22Rv1 (cell line): Measurements from ENCODE around the gene PUS1.

Source experiments
- H3K27ac ChIP-seq: fragments of 450-650 bp; 2 replicates; pipeline ENCODE4 v1.5.1; 2017
- CTCF ChIP-seq: fragments of 450-650 bp; IDR thresholded peaks from 2 replicates; pipeline ENCODE4 v1.5.1; 2017; ENCODE audit warnings: mild to moderate bottlenecking
- ZFX ChIP-seq: fragments of 450-650 bp; IDR thresholded peaks from 2 replicates; pipeline ENCODE4 v1.6.1; 2017; ENCODE audit warnings: antibody characterized with exemption, borderline replicate concordance

The PUS1 gene

GRCh38 chr12:131919366-131920156 is 9.5 kb upstream of the PUS1 start:
- TF ChIP-seq CTCF (no peak), ZFX (no peak)
- H3K27ac ChIP-seq = no peak overlapping the region

GRCh38 chr12:131920157-131920508 is 8.9 kb upstream of the PUS1 start:
- no peak for TF ChIP-seq ZFX
- no peak for TF ChIP-seq CTCF

DNA sequence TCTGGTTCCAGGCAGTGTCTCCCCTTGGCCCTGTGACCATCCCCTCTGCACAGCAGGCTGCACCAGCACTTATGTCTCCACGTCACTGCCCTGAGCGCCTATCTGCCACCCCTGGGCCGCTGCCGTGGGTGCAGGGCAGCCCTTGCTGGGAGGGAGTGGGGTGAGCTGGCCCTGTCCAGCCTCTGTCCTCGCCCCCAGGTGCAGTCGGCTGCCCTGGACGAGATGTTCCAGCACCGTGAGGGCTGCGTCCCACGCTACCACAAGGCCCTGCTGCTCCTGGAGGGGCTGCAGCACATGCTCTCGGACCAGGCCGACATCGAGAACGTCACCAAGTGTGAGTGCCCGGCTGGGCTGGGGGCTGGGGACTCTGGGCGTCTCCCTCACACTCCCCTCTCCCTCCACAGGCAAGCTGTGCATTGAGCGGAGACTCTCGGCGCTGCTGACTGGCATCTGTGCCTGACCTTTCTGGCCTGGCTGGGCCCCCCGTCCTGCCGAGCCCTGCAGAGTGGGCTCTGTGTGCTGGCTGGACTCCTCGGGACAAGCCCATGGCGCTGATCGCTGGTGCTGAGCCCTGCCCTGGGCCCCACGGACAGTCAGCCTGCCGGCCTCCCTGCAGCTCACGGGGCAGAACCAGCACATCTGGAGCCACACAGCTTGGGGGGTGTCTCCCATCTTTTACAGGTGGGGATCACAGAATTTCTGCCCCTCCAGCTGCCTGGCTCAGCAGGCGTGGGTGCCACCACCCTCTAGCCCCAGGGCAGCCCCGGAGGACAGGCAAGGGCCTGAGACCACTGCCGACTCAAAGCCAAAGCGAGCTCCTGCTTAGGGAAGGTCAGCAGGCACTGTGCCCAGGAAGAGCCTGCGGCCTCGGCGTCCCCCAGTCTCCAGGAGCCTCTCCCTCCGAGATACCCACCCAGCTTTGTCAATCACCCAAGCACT is 7.9 kb upstream of the PUS1 start:
- H3K27ac ChIP-seq = no peak overlapping the region
- TF ChIP-seq ZFX = no peak
- TF ChIP-seq CTCF = no peak

More at GRCh38 chr12:131920157-131920508, 8.9 kb upstream of the PUS1 start:
- H3K27ac ChIP-seq = no peak overlapping the region

DNA sequence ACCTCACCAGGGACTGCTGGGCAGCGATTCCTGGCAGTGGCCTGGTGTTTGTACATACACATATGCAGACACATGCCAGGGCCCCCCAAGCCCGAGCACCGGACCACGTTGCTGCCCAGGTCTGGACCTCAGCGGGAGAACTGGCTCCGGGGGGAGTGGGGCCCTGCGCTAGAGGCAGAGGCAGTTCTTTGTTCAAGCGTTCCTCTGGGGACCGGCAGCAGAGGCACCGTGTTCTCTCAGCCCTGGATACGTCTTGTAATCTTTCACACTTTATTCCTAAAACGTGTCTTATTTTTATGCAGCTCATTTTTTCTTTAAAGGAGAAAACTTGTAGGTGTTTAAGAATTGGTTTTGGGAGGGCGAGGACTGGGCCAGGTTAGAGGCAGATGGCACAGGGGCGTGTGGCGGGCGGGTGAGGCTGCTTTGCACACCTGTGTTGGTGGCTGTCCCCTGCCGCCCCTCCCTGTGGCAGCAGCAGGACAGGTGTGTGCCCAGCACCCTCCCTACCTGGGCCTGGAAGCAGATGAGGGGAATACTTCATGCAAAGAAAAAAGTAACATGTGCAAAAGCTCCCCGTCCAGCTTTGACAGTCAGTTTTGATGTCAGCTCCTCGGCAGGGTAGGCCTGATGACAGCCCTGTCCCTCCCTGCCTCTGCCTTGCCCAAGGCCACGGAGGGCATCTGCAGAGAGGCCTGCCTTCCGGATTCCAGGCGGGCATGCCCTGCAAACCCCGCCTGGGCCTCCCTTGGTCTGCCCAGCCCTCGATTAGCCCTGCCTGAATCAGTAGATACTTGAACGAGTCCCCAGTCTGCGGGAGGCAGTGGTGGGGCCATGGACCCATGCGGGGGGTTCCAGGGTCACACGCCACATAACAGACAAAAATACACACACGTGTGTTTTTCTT is 7.0 kb upstream of the PUS1 start:
- no peak for TF ChIP-seq ZFX
- no peak for TF ChIP-seq CTCF
- H3K27ac ChIP-seq = peak overlapping the region; percentile 26; the same call in 1 of the 2 replicates

GRCh38 chr12:131922772-131923171 is 6.3 kb upstream of the PUS1 start:
- H3K27ac ChIP-seq = peak overlapping the region; percentile 26; the same call in 1 of the 2 replicates
- no peak for TF ChIP-seq CTCF
- TF ChIP-seq ZFX = no peak

DNA sequence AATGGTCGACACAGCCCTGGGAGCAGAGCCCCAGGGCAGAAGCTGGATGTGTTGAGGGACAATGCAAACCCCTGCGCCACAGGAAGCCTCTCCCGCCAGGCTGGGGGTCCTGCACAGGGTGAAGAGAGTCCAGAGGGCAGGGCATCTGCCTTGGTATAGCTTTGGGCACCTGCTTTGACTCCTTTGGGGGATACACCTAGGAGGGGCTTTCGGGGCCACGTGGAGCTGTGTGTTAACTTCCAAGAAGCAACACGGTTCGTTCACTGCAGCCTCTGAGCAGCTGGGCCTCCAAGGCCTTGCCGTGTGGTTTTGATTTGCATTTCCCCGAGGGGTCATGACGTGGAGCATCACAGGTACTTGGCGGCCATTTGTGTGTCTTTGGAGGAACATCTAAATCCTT is 5.8 kb upstream of the PUS1 start:
- no peak for TF ChIP-seq CTCF
- no peak for TF ChIP-seq ZFX
- H3K27ac ChIP-seq = peak overlapping the region; percentile 26; the same call in 1 of the 2 replicates
